GM19035 (cell line): Measurements from ENCODE around the gene CYP2J2.
"Not testable (repeated sequence)": the region's sequence is repeated elsewhere in the genome, so short reads cannot be mapped to it uniquely, and the experiment has no call there.

Experiments used
- ATAC-seq: cut with Tn5 transposase; IDR thresholded peaks from one replicate; pipeline ENCODE4 v1.9.1; 2021; ENCODE audit not compliant: unreplicated experiment

The CYP2J2 gene

GRCh38 chr1:59877108-59877682, 49.4 kb downstream of the CYP2J2 start:
- no peak for ATAC-seq

DNA sequence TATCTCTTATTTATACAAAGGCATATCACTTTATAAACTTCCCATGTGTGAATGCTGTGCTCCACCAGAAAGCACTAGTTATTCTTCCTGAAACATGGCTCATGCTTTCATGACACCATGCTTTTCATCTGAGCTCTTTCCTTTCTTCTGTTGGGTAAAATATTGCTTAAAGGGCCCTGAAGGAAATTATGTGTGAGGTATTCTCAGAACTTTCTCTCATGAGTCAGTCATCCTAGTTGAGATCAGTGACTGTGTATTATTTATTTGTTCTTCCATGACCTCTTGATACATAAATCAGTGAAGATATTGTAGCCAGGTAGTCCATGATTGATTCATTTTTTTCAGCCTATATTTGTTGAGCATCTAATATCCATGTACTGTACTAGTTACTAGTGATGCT, 54.8 kb downstream of the CYP2J2 start:
- no peak for ATAC-seq

- ATAC-seq, result no peak
These were observed 60.1 kb downstream of the CYP2J2 start for GRCh38 chr1:59866462-59866861.

- no peak for ATAC-seq
These were observed 68.8 kb downstream of the CYP2J2 start for GRCh38 chr1:59857679-59858354.

GRCh38 chr1:59856725-59857338, 69.7 kb downstream of the CYP2J2 start:
- ATAC-seq, result no peak

DNA sequence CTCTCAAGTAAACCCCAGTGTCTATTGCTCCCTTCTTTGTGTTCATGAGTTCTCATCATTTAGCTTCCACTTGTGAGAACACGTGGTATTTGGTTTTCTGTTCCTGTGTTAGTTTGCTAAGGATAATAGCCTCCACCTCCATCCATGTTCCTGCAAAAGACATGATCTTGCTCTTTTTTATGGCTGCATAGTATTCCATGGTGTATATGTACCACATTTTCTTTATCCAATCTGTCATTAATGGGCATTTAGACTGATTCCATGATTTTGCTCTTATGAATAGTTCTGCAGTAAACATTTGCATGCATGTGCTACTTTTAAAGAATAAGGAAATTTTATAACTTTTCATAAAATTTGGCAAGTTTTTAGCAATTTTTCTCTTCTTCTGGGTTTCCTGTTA, 71.3 kb downstream of the CYP2J2 start:
- not testable (repeated sequence) for ATAC-seq

- no peak for ATAC-seq
These were observed 74.5 kb downstream of the CYP2J2 start for GRCh38 chr1:59852117-59852516.

GRCh38 chr1:59846895-59847282, 79.7 kb downstream of the CYP2J2 start:
- no peak for ATAC-seq

GRCh38 chr1:59846209-59846894, 80.2 kb downstream of the CYP2J2 start:
- ATAC-seq, result no peak

DNA sequence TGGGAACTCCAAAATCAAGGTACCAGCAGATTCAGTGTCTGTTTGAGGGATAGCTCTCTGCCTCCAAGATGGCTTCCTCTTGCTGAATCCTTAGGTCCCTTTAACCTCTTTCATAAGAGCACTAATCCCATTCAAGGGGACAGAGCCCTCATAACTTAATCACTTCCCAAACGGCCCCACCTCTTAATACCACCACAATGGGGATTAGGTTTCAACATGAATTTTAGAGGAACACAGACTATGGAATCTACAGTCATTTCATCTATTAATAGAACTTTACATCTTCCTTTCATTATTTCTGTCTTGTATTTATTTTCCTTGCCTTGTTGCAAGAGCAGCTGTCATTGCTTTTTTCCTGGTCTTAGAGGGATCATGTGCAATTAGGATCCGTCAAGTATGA, 81.5 kb downstream of the CYP2J2 start:
- no peak for ATAC-seq
